Measurements from ENCODE around the gene ARHGAP22.
A peak's percentile ranks its signal among the peaks of the same experiment; 100 is the strongest.
"Not testable (repeated sequence)": the region's sequence is repeated elsewhere in the genome, so short reads cannot be mapped to it uniquely, and the experiment has no call there.

Gene ARHGAP22

GRCh38 chr10:48604991-48605508 is at the start of gene ARHGAP22:
Gene ARHGAP22, minus strand, starts transcription at chr10:48605073. Its CDS starts 277 bp downstream, at chr10:48604796.
- DNase-seq (ENCODE audit: low read depth), result no peak

- DNase-seq (ENCODE audit: low read depth), result no peak
Measured at GRCh38 chr10:48653944-48654698, 49.2 kb upstream of the ARHGAP22 start.

GRCh38 chr10:48653347-48653746 is 48.5 kb upstream of the ARHGAP22 start:
- no peak for DNase-seq (ENCODE audit: low read depth)

GRCh38 chr10:48652344-48652743 is 47.5 kb upstream of the ARHGAP22 start:
- no peak for DNase-seq (ENCODE audit: low read depth)

GRCh38 chr10:48651839-48652238 is 47.0 kb upstream of the ARHGAP22 start:
- no peak for DNase-seq (ENCODE audit: low read depth)

GRCh38 chr10:48651293-48651692 is 46.4 kb upstream of the ARHGAP22 start:
- no peak for DNase-seq (ENCODE audit: low read depth)

- no peak for DNase-seq (ENCODE audit: low read depth)
Measured at GRCh38 chr10:48649349-48649944, 44.6 kb upstream of the ARHGAP22 start.

GRCh38 chr10:48648172-48648942 is 43.5 kb upstream of the ARHGAP22 start:
- DNase-seq (ENCODE audit: low read depth), result no peak

- not testable (repeated sequence) for DNase-seq (ENCODE audit: low read depth)
Measured at GRCh38 chr10:48647073-48647472, 42.2 kb upstream of the ARHGAP22 start.

GRCh38 chr10:48645600-48645999 is 40.7 kb upstream of the ARHGAP22 start:
- DNase-seq (ENCODE audit: low read depth), result no peak

GRCh38 chr10:48641099-48641690 is 36.3 kb upstream of the ARHGAP22 start:
- DNase-seq (ENCODE audit: low read depth), result not testable (repeated sequence)

- no peak for DNase-seq (ENCODE audit: low read depth)
Measured at GRCh38 chr10:48640326-48640725, 35.5 kb upstream of the ARHGAP22 start.

- no peak for DNase-seq (ENCODE audit: low read depth)
Measured at GRCh38 chr10:48639632-48640031, 34.8 kb upstream of the ARHGAP22 start.

- DNase-seq (ENCODE audit: low read depth), result no peak
Measured at GRCh38 chr10:48638739-48639527, 34.1 kb upstream of the ARHGAP22 start.

- DNase-seq (ENCODE audit: low read depth), result no peak
Measured at GRCh38 chr10:48638158-48638557, 33.3 kb upstream of the ARHGAP22 start.

GRCh38 chr10:48636901-48637300 is 32.0 kb upstream of the ARHGAP22 start:
- DNase-seq (ENCODE audit: low read depth), result no peak

- no peak for DNase-seq (ENCODE audit: low read depth)
Measured at GRCh38 chr10:48636231-48636630, 31.4 kb upstream of the ARHGAP22 start.

- no peak for DNase-seq (ENCODE audit: low read depth)
Measured at GRCh38 chr10:48634984-48635557, 30.2 kb upstream of the ARHGAP22 start.

- peak; percentile 29 for DNase-seq (ENCODE audit: low read depth)
Measured at GRCh38 chr10:48634198-48634983, 29.5 kb upstream of the ARHGAP22 start.
